HTERT RPE-1 (cell line): ENCODE measurements around the gene TARS1.
"Not testable (repeated sequence)": the region's sequence is repeated elsewhere in the genome, so short reads cannot be mapped to it uniquely, and the experiment has no call there.

Source experiments
- in situ Hi-C: fragments of 300-500 bp; cut with MboI; formaldehyde crosslinking; loops from 4 replicates; pipeline ENCODE4 v1.14.3; 2020; ENCODE audit warnings: low sequenced_read_pairs

The TARS1 gene

DNA sequence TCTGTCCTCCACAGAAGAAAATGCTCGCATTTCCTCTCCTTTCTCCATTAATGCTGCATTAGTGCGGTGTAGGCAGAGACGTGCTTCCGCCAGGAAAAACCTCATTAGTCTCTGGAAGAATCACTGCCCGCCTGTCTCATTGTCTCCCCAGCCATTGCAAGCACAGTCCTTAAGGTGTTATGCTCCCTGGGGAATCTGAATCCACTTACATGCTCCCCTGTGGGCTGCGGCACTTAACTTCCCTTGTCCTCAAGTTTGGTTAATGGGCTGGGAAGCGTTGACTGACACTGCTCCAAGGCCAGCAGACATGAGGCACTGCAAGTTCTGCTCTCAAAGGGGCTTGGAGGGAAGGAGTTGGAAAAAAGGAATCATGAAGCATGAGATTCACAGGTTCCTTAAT, 41.6 kb downstream of the TARS1 start:
- in situ Hi-C loops = no loop called here

DNA sequence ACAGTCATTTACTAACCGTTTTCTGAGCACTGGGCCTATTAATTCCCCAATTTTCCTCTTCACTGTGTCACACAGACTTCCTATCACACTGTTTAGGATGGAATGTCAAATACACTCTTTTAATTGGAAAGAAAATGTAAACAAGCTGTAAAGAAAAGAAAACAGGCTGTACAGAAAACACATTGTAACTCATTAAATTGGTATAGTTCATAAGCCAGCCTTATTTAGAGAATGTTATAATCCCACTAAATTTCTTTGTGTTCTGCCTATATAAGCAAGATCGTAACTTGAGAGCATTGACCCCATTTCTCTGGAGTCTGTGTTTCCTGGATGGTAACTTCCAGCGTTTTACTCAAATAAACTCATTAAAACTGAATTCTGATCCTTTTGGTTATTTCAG, 46.5 kb downstream of the TARS1 start:
- in situ Hi-C loops = no loop called here

DNA sequence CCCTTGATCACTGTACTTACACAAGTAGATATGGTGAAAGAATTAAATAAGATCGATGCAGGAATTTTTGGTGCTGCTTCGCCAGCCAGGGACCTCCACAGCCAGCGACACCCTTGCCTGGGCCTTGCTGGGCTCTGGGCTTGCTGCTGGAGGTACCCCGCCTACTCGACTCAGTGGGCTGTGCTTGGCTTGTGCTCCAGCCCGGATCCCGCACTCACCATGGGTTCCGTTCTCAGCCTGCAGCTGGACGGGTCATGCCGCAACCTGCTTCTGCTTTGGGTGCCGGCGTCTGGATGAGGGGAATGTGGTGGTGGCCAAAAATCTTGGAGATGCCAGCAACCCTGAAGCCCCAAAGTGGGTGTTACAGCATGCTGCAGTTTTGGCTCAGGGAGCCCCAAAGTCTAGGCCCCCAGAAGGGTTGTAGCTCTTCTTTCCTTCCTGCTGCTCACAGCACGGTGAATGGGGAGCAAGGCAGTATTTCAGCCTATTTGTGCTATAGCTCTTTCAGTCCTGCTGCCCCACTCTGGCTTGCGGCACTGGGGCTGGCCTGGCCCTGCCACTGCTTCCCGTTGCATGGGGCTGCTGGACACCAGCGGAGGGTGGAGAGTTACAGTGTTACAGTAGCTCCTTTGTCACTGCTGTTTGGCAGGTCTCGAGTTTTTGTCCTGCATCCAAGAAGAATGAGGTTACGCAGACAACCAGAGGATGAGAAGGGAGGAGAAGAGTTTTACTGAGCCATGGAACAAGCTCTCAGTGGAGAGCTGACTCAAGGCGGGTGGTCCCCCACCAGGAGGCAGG, 48.0 kb downstream of the TARS1 start:
- in situ Hi-C loops = no loop called here

DNA sequence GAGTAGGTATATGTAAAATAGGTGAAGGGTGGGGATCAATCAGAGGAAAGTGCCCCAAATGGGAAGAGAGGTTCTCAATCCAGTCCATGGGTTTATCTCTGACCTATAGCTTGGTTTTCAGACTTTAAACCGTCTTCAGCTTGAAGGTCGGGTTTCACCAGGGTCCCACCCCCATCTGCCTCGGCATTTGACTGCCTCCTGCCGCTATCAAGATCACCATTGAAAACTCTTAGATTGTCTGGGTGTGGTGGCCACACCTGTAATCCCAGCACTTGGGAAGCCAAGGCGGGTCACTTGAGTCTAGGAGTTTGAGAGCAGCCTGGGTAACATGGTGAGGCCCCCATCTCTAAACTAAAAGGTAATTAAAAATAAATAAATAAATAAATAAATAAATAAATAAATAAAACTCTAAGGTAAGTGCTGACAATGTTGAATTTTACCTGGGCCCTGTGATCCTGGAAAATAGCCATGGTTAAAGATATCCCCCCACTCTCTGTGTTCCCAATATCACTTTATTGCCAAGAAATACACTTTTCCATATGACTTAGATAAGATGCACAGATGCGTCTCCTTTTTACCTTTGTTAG, 48.8 kb downstream of the TARS1 start:
- in situ Hi-C loops = no loop called here

DNA sequence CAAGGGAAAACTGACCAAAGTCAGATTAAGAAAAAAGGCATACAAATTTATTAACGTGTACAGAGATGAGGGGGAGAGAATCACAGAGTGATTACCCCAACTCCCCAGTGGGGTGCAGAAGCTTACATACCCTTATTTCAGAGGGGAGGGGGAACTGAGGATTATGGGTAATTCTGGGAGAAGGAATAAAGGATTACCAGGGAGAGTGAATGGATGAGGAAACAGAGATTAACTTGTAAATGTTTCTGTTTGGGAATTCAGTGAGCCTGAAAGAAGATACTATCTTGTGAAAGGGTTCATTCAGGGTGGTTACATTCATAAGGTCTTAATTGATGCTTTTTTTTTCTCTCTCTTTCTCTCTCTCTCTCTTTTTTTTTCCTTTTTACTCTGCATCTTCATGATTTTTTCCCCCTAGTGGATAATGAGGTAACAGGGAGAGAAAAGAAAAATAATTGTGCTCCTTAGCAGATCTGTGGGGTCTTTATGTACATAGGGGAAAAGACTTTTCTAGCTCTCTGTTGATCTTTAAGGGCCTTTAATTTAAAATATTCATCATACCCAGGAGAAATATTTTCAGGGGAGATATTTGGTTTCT, 49.4 kb downstream of the TARS1 start:
- in situ Hi-C loops = no loop called here

DNA sequence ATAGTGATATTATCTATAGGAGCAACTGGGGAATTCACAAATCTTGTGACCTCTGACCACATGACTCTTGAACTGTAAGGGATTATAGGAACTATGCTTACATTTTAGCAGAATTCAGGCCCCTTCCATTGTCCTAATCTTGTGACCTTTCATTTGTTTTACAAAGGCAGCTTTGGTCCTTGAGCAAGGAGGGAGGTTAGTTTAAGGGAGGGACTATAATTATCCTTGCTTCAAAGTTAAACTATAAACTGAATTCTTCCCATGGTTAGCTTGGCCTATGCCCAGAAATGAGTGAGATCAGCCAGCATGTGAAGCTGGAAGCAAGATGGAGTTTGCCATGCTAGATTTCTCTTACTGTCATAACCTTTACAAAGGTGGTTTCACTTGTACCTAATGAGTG, 51.2 kb downstream of the TARS1 start:
- in situ Hi-C loops = no loop called here

DNA sequence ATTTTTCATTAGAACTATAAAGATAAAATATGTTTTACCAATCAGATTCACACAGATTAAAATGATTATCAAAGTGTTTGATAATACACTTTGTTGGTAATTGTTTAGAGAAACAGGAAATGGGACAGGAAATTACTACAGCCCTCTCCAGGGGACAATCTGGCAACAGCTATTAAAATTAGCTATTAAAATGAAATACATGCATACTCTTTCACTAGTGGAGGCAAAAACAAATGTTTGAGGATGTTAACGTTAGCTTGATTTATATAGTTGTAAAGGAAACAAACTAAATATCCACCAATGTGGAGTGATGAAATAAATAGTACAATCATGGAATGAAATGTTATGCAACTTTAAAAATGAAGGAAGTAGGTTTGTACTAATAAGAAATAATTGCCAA, 53.7 kb downstream of the TARS1 start:
- in situ Hi-C loops = no loop called here

DNA sequence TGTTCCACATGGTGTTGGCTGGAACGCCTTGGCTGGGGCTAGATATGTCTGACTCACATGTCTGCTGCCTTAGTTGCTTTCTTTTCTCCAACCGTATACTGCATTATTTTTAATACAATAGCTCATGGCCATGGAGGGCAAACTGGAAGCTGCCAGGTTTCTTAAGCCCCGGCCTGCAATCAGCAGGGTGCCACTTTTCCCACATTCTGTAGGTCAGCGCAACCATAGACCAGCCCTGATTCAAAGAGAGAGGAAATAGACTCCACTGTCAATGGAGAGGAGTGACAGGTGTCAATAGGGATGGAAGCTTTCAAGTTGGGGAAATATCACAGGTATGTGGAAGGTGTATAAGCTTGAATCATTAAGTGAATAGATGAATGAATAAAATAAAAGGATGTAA, 60.5 kb downstream of the TARS1 start:
- in situ Hi-C loops = no loop called here

DNA sequence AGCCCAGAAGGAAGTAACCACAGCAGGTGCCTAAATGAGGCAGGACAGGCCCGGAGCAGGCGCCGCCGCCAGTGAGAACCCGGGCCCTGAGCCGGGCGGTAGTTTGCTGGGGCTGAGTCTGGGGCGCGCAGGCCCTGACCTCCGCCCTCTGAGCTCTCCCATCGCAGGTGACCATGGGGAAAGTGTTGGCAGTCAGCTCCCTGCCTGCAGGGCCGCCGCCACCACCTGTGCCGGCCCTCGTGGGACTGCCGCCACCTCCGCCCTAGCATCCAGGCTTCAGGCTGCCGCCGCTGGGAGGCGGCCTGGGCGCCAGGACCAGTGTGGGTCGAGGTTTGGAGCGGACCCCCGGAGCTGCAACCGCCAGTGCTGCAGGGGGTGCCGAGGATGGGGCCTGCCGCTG, 61.1 kb downstream of the TARS1 start:
- in situ Hi-C loops = no loop called here

DNA sequence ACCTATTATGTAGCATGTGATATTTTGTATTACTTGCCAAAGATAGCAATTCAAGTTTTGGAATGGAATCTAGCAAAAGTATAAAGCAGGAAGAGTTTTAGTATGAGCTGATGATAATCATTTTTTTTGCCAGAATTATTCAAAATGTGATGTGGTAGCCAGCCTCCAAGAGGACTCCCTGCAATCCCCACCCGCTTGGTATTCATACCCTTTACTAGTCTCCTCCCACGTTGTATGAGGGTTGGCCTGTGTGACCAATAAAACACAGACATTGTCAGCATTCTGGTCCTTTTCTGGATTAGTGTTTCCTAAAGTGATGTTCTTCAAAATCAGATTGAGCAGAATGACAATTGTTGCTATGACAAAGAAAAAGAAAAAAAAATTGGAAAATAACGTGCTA, 63.8 kb downstream of the TARS1 start:
- in situ Hi-C loops = no loop called here

DNA sequence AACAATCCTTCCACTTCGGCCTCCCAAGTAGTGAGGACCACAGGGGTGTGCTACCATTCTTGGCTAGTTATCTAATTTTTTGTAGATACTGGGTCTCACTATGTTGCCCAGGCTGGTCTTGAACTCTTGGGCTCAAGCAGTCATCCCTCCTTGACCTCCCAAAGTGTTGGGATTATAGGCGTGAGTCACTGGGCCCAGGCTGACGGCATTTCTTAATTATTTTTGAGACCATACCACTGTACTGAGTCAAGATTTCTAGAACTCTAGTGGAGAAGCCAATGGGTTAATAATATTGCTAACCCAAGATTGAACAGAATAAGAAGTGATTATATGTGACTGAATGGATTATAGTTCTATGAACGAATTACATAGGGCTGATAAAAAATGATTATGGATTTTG, 66.7 kb downstream of the TARS1 start:
- in situ Hi-C loops = no loop called here

DNA sequence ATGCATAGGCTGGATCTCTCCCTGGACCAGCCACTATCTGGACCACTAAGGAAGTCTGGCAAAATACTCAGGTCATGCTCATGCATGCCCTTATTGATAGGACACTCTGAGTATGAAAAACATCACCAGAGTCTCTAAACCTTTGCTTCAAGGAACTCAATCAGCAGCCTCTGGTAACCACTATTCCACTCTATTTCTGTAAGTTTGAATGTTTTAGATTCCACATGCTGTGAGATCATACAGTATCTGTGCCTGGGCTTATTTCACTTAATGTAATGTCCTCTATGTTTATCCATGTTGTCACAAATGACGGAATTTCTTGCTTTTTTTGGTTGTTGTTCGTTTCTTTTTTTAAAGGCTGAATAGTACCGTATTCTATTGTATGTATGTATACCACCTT, 68.3 kb downstream of the TARS1 start:
- in situ Hi-C loops = no loop called here

DNA sequence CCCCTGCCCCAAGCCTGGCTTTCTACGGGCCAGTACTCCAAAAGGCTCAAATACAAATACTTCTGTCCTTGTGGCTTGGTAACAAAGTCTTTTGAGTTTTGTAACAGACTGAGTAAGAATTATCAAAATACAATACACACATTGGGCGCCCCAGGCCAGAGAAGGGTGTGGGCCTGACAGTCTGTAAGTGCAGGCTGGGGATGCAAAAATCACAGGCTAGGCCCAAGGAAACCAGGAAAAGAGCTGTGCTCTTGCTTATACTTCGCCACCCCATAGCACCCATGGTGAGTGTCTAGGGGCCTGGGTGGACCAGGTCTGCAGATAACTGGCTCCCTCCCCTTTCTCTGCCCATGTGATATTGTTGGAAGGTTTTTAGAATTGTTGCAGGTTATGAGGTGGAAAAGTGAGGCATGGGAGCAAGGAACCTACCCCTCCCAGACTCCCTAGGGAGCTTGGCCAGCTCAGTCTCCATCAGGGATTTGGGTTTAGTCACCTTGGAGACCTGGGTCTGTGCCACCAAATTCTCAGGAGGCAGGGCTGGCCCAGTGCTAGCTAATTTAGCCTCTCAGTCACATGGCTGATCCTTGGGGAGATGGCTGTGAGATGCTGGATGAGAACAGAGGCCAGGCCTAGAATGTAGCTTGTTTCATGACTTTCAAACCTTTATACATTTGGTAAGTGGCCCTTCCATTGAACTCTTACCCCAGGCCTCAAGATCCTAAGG, 72.9 kb downstream of the TARS1 start:
- in situ Hi-C loops = no loop called here

DNA sequence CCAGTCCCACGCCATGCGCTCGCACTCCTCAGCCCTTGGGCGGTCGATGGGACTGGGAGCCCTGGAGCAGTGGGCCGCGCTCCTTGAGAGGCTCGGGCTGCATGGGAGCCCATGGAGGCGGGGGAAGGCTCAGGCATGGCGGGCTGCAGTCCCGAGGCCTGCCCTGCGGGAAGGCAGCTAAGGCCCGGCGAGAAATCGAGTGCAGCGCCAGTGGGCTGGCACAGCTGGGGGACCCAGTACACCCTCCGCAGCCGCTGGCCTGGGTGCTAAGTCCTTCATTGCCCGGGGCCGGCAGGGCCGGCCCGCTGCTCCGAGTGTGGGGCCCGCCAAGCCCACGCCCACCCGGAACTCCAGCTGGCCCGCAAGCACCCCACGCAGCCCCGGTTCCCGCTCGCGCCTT, 74.6 kb downstream of the TARS1 start:
- in situ Hi-C loops = not testable (repeated sequence)

DNA sequence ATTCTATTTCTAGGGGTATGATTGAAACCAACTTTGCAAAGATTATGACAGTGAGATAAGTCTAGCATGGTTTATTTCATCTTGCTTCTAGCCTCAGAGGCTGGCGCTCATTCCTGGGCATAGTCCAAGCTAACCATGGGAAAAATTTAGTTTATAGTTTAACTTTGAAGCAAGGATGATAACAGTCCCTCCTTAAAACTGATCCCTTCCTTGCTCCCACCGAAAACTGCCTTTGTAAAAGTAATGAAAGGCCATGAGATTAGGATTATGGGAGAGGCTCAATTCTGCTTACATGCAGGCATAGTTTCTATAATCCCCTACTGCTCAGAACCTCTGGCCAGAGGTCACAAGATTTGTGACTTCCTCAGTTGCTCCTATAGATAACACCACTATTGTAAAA, 75.7 kb downstream of the TARS1 start:
- in situ Hi-C loops = no loop called here
